ENCODE results near the gene KRT81.

GRCh38 chr12:52313926-52314325 lies 22.6 kb upstream of the KRT81 start:
- TF ChIP-seq CTCF (IDR thresholded peaks at IDR 0.05) (no peak), POLR2AphosphoS5 (IDR thresholded peaks at IDR 0.05) (no peak)

Measured in breast epithelium (tissue), 3 donors.